Cardiac muscle cell (in vitro differentiated cells and primary cell): ENCODE results near the gene BRSK1. TPM values are rescaled to one million over a fixed set of nuclear protein-coding genes. Genes with fewer than 3 reads are reported as not detected.

Experiments
- DNase-seq, 2 donors: peaks; one replicate each; pipeline versions ENCODE4 v3.0.0 to v3.0.0-alpha.2; 2010 to 2017; ENCODE audit warnings: low read depth in 1 of 2, low spot score in 1 of 2
- H3K27ac ChIP-seq: fragments of 200-600 bp; sonication (generic); 2 replicates; pipeline ENCODE4 v1.5.1; 2016
- H3K27me3 ChIP-seq: fragments of 200-600 bp; sonication (generic); 2 replicates; pipeline ENCODE4 v1.6.0; 2016; ENCODE audit warnings: control low read depth
- H3K36me3 ChIP-seq: fragments of 200-600 bp; sonication (generic); 2 replicates; pipeline ENCODE4 v1.5.1; 2016; ENCODE audit warnings: control low read depth
- H3K4me1 ChIP-seq: fragments of 200-600 bp; sonication (generic); 2 replicates; pipeline ENCODE4 v1.8.1; 2017; ENCODE audit warnings: low read depth, mild to moderate bottlenecking, mixed run types
- H3K4me3 ChIP-seq: fragments of 200-600 bp; sonication (generic); 2 replicates; pipeline ENCODE4 v1.5.1; 2016; ENCODE audit warnings: mild to moderate bottlenecking
- H3K9me3 ChIP-seq: fragments of 200-600 bp; sonication (generic); 2 replicates; pipeline ENCODE4 v1.5.1; 2017; ENCODE audit warnings: low read depth, mild to moderate bottlenecking, control low read depth
- CTCF ChIP-seq: IDR thresholded peaks from 2 replicates; pipeline ENCODE4 v1.5.1; 2012; ENCODE audit warnings: low read depth, mild to moderate bottlenecking, low read length
- polyA plus RNA-seq: library from polyadenylated mRNA; unstranded; fragments of >200 nt; fragmentation: Nextera tagmentation; extraction: Ambion mirVana; gene quantifications from 2 replicates; pipeline ENCODE4 v1.2.1, GENCODE V29; 2016
- total RNA-seq: library from RNA; depleted of rRNA; stranded (reverse); fragments of >200 nt; gene quantifications from 2 replicates; pipeline ENCODE4 v1.2.3, GENCODE V29; 2016

Gene BRSK1
- total and polyA plus RNA-seq, 2 experiments from 2014 or later, result 3.5 to 34.4 TPM

- H3K27ac ChIP-seq, result no peak overlapping the region
- peaks cover 73% of the 10 kb centered on the region for H3K36me3 ChIP-seq
- no peak for DNase-seq
- H3K9me3 ChIP-seq, result no peaks in the 10 kb centered on the region
- TF ChIP-seq CTCF, result no peak
- H3K27me3 ChIP-seq, result no peaks in the 10 kb centered on the region
- no peak overlapping the region for H3K4me3 ChIP-seq
- H3K4me1 ChIP-seq, result no peaks in the 10 kb centered on the region
Observed at GRCh38 chr19:55241935-55242464, 41.8 kb upstream of the BRSK1 start.

DNA sequence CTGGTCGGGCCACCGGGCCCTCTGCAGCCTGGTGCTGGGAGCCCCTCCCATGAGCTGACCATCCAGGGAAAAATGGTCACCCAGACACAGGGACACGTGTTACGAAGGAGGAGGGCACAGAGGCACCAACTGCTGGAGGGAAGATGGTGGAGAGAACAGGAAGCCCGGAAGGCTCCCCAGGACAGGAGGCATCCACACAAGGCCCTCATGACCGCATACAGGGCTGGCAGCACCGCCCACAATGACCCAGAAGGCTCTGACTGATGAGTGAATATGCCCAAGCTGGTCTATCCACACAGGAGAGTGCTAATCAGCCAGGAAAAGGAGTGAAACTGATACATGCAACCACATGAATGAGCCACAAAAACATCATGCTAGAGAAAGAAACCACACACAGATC, 41.3 kb upstream of the BRSK1 start:
- no peak for TF ChIP-seq CTCF
- no peak for DNase-seq
- Histone ChIP-seq H3K4me3 (no peak overlapping the region), H3K27me3 (no peaks in the 10 kb centered on the region), H3K9me3 (no peaks in the 10 kb centered on the region), H3K36me3 (peaks cover 68% of the 10 kb centered on the region), H3K27ac (no peak overlapping the region), H3K4me1 (no peaks in the 10 kb centered on the region)

DNA sequence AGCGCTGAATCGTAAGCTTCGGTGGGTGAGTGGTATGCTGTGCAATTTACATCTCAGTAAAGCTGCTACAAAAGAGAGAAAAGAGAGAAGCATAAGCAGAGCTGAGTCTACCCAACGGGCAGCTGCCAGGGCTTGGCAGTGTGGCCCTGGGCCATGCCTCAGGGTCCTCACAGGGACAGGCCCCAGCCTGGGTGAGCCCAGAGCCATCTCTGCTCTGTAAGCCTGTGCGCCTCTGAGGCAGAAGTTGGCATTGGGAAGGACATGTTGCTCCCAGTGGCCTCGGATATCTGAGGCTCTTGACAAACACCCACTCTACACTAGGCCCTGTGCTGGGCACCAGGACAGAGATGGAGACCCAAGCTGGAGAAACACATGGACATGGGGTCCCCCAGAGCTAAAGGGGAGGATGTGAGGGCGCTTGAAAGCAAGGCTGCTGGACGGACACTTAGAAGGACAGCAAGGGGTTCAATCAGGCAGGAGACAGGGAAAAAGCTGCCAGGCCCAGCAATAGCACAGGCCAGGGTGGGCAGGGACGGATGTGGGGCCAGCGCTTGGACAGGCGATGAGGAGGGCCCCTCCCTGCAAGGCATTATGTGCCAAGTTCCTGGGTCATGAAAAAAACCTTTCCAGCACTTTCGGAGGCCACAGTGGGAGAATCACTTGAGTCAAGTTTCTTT, 39.7 kb upstream of the BRSK1 start:
- no peak overlapping the region for H3K4me3 ChIP-seq
- H3K4me1 ChIP-seq, result peaks cover 9% of the 10 kb centered on the region
- no peaks in the 10 kb centered on the region for H3K27me3 ChIP-seq
- H3K9me3 ChIP-seq, result no peaks in the 10 kb centered on the region
- no peak for DNase-seq
- no peak overlapping the region for H3K27ac ChIP-seq
- peaks cover 56% of the 10 kb centered on the region for H3K36me3 ChIP-seq
- no peak for TF ChIP-seq CTCF

DNA sequence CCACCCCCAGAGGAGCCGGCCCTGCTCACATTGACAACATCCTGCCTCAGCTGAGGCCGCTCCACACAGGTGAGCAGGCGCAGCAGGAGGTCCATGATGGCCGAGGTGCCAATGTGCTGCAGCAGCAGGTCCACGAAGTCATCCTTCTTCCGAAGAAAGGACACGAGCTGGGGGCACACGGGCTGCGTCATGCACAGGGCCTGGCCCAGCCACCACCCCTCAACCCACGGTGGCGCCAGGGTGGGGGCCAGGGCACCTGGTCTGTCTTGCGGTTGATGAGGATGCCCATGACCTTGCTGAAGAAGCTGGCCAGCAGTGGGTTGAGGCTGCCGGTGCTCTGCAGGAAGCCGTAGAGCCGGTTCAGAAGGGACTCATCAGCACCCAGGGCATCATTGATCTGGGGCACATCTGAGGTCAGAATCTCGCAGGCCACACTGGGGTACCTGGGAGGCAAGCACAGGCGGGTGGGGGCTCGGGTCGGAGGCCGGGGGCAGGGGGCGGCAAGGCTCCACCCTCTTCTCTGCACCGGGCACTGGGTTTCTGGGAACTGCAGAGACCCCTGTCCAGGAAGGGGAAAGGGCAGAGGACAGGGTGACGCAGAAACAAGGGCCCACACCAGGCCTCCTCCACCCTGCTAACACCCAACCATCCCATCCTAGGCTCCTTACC, 38.4 kb upstream of the BRSK1 start:
- Histone ChIP-seq H3K9me3 (no peaks in the 10 kb centered on the region), H3K27me3 (no peaks in the 10 kb centered on the region), H3K27ac (no peak overlapping the region), H3K4me3 (no peak overlapping the region), H3K4me1 (peaks cover 9% of the 10 kb centered on the region), H3K36me3 (peaks cover 47% of the 10 kb centered on the region)
- DNase-seq, result no peak
- TF ChIP-seq CTCF, result no peak

- Histone ChIP-seq H3K27me3 (no peaks in the 10 kb centered on the region), H3K9me3 (no peaks in the 10 kb centered on the region), H3K4me3 (no peak overlapping the region), H3K27ac (no peak overlapping the region), H3K36me3 (peaks cover 37% of the 10 kb centered on the region), H3K4me1 (peaks cover 9% of the 10 kb centered on the region)
- no peak for DNase-seq
- no peak for TF ChIP-seq CTCF
Observed at GRCh38 chr19:55246462-55247451, 37.0 kb upstream of the BRSK1 start.
